ENCODE measurements around the gene AP1S2. TPM values are rescaled to one million over a fixed set of nuclear protein-coding genes. Genes with fewer than 3 reads are reported as not detected.

AP1S2 gene
- total RNA-seq (ENCODE audit: low replicate concordance), result 43.8 and 51.3 TPM in 2 replicates

DNA sequence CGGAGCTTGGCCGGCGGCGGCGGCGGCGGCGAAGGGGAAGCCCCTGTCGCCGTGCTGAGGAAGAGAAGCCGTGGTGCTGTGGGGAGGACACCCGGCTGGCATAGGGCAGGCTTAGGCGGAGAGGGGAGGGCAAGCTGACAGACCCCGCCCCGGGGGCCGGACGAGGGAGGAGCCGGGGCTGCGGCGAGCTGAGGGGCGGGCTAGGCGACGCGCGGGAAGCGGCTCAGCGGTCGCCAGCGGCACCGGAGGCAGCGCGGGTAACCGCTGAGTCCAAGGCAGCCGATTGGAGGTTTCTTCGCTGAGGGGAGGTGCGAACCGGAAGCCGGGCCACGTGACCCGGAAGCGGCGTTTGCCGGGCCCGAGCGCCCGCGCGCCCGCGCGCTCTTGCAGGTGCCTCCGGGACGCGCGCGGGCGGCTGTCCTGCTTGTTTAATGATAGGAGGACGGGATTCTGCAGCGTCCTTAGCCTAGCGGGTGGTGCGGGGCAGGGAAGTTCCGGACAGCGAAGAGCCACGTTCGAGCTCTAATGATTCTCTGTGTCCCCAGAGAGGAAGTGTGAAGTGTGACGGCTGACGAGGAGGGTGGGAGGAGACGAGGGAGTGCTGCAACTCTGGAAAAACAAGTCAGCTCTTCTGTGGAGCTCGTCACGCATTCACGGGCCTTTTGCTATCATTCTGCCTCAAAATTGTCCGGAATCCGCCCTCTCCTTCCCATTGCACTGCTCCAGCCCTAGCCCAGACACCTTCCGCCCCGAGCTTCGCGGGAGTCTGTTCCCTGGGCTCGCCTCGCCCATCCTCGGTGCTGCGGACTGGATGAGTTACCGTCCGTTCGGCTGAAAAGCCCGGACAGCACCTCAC lies at the start of gene AP1S2:
Gene AP1S2 (minus strand): TSS at position 102 of the 856 bp plus-strand sequence. CDS start 2,289 bp downstream, outside the sequence.
- DNase-seq (ENCODE audit: low read depth), result peak; percentile 88
- peak within 1 kb of the TSS; percentile 83 for H3K4me3 ChIP-seq (ENCODE audit: low read depth, low read length)
- TF ChIP-seq, protein P1, sequence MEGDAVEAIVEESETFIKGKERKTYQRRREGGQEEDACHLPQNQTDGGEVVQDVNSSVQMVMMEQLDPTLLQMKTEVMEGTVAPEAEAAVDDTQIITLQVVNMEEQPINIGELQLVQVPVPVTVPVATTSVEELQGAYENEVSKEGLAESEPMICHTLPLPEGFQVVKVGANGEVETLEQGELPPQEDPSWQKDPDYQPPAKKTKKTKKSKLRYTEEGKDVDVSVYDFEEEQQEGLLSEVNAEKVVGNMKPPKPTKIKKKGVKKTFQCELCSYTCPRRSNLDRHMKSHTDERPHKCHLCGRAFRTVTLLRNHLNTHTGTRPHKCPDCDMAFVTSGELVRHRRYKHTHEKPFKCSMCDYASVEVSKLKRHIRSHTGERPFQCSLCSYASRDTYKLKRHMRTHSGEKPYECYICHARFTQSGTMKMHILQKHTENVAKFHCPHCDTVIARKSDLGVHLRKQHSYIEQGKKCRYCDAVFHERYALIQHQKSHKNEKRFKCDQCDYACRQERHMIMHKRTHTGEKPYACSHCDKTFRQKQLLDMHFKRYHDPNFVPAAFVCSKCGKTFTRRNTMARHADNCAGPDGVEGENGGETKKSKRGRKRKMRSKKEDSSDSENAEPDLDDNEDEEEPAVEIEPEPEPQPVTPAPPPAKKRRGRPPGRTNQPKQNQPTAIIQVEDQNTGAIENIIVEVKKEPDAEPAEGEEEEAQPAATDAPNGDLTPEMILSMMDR (IDR thresholded peaks at IDR 0.05; ENCODE audit: insufficient read depth, low read length), result no peak

DNA sequence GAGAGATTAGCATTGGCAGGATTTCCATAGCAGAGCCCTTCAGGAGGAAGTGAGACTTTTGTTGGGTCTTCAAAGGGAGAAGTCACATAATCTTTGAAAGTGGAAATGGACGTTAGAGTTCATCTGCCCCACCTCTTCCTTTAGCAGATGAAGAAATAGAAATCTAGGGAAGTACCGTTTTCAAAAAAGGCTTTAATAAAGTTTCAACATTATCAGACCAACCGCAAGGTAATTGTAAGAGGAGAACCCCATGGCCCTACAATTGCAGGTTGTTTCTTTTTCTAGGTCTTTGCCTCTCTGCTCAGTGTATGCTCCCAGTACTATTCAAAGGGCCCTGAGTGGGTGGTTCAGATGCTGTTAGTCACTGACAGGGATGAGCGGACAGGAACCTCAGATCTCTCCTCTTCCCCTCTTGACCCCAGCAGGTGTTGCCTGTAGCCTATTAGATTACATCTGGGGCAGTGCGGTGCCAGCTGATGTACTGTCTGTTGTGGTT lies 48.6 kb upstream of the AP1S2 start:
- no peak for DNase-seq (ENCODE audit: low read depth)
- TF ChIP-seq, protein P1 (IDR thresholded peaks at IDR 0.05; ENCODE audit: insufficient read depth, low read length), result no peak
- H3K4me3 ChIP-seq (ENCODE audit: low read depth, low read length), result no peak overlapping the region

DNA sequence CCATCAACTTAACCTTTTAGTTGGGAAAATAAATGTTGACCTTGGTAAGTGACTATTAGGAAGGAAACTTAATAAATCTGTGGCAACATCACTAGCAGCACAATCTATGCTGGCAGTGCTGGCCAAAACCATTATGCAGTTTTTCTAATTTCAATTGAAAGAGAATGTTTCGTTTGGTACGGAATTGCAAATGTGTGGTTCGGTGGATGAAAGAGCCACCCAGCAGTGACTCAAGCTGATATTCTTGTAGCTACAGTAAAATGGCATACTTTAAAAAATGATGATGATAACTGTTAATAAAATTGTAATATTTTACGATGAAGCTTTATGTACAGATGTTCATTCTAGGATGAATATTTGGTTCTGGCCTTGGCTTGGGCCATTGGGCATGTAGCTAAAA lies 40.7 kb upstream of the AP1S2 start:
- DNase-seq (ENCODE audit: low read depth), result no peak
- no peak overlapping the region for H3K4me3 ChIP-seq (ENCODE audit: low read depth, low read length)
- TF ChIP-seq, protein P1 (IDR thresholded peaks at IDR 0.05; ENCODE audit: insufficient read depth, low read length), result no peak

DNA sequence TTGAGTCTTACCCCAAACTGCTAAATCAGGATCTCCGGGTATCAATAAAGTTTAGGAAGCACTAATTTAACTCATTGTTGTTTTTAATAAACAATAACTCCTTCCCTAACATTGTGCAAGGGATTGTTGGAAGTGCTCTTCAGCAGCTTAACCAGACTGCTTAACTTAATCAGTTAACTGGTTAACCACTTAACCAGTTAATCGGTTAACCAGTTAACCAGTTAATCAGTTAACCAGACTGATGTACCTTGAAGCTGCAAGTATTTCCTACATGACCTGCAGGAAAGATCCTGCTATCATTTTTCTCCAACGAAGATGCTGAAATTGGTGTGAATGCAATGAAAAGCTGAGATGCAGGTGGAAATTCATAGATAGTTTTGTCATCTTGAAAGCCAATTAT lies 40.1 kb upstream of the AP1S2 start:
- TF ChIP-seq, protein P1 (IDR thresholded peaks at IDR 0.05; ENCODE audit: insufficient read depth, low read length), result no peak
- DNase-seq (ENCODE audit: low read depth), result no peak
- H3K4me3 ChIP-seq (ENCODE audit: low read depth, low read length), result no peak overlapping the region

DNA sequence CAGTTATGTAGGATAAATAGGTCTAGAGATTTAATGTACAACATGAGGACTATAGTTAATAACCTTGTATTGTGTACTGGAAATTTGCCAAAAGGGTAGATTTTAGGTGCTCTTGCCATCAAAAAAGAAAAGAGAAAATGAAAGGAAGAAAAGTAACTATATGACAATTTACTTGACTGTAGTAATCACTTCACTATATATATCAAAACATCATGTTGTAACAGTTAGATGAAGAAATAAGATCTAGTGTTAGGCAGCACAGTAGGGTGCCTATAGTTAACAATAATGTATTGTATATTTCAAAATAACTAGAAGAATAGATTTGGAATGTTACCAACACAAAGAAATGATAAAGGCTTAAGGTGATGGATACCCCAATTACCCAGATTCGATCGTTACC lies 35.9 kb upstream of the AP1S2 start:
- no peak overlapping the region for H3K4me3 ChIP-seq (ENCODE audit: low read depth, low read length)
- no peak for DNase-seq (ENCODE audit: low read depth)
- TF ChIP-seq, protein P1 (IDR thresholded peaks at IDR 0.05; ENCODE audit: insufficient read depth, low read length), result no peak

DNA sequence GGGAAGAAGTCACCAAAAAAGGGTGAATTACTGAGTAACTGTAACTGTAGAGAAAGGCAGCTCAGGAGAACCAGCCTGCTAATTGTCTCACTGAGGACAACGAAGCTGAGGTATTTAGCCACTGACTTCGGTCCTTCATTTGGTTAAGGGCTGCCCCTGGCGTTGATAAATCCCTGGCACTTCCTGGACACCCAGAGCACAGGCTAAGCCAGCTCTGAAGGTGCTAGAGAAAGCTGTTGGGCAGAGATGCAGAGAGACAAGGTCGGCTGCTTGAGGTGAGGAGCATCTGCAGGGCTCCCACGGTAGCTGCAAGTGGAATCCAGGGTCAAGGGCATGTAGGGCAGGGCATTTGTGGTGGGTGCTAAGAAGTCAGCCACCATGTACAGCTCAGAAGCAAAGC lies 33.4 kb upstream of the AP1S2 start:
- no peak for DNase-seq (ENCODE audit: low read depth)
- H3K4me3 ChIP-seq (ENCODE audit: low read depth, low read length), result no peak overlapping the region
- TF ChIP-seq, protein P1 (IDR thresholded peaks at IDR 0.05; ENCODE audit: insufficient read depth, low read length), result no peak

Measured in fibroblast of the aortic adventitia (primary cell).